ENCODE measurements around the gene CHD8. TPM values are rescaled to one million over a fixed set of nuclear protein-coding genes. Genes with fewer than 3 reads are reported as not detected.
"Not testable (repeated sequence)": the region's sequence is repeated elsewhere in the genome, so short reads cannot be mapped to it uniquely, and the experiment has no call there.

Gene CHD8
- polyA plus RNA-seq, 1 donor, result 40.0 TPM

DNA sequence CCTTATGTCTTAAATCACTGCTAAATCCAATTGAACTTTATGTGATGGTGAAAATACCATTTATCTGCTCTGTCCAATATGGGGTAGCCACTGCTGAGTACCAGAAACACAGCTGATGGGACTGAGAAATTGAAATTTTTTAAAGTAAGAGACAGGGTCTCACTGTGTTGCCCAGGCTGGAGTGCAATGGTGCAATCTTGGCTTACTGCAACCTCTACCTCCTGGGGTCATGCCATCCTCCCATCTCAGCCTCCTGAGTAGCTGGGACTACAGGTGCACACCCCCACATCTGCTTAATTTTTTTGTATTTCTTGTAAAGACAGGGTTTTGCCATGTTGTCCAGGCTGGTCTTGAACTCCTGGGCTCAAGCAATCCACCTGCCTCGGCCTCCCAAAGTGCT is 83.1 kb downstream of the CHD8 start:
- not testable (repeated sequence) for H3K27me3 ChIP-seq (ENCODE audit: control insufficient read depth, insufficient read depth, low read length); H3K27ac ChIP-seq (ENCODE audit: low read length); DNase-seq; H3K4me1 ChIP-seq (ENCODE audit: control insufficient read depth, insufficient read depth, low read length); H3K9me3 ChIP-seq (ENCODE audit: control insufficient read depth, low read depth, low read length); H3K4me3 ChIP-seq (ENCODE audit: low read length)
- peaks cover 42% of the 10 kb centered on the region for H3K36me3 ChIP-seq (ENCODE audit: control insufficient read depth, insufficient read depth, low read length)
- no CpG with 5 or more reads among the region's 1 CpG for WGBS (ENCODE audit: insufficient coverage, low lambda C conversion rate)

DNA sequence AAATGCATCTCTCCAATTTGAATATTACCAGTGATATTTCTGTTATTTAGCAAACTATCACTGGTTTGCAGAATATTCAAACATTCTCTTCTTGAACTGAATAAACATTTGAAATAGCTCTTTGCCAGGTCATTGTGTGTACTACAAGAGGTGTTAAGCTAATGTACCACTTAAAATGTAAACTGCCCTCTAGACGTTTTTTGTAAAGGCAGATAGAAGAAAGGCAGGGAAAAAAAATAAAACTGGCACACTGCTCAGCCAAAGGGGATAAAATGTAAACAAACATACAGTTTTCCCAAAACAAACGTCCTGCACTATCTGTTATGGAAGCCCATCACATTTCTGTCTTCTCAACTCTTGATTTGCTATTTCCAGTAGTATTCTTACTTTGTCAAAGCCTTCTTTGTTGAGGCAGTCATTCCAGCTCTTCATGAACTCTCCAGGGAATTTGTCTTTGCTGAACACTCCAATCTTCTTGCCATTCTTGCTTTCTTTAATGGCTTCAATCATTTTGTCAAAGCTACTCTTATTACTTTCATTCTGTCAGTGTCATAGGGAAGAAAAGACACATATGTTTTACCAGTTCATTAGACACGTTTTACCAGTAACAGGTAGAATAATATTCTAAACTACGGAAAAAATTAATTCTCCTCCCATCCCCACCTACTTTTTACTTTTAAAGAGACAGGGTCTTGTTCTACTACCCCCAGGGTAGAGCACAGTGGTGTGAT is 85.8 kb downstream of the CHD8 start:
- no peak overlapping the region for H3K4me3 ChIP-seq (ENCODE audit: low read length)
- no peak for DNase-seq
- no peaks in the 10 kb centered on the region for H3K27me3 ChIP-seq (ENCODE audit: control insufficient read depth, insufficient read depth, low read length)
- no peak overlapping the region for H3K27ac ChIP-seq (ENCODE audit: low read length)
- WGBS (ENCODE audit: insufficient coverage, low lambda C conversion rate), result 67% methylated on average over 1 of the region's 4 CpGs
- no peaks in the 10 kb centered on the region for H3K4me1 ChIP-seq (ENCODE audit: control insufficient read depth, insufficient read depth, low read length)
- peaks cover 61% of the 10 kb centered on the region for H3K36me3 ChIP-seq (ENCODE audit: control insufficient read depth, insufficient read depth, low read length)
- no peaks in the 10 kb centered on the region for H3K9me3 ChIP-seq (ENCODE audit: control insufficient read depth, low read depth, low read length)

DNA sequence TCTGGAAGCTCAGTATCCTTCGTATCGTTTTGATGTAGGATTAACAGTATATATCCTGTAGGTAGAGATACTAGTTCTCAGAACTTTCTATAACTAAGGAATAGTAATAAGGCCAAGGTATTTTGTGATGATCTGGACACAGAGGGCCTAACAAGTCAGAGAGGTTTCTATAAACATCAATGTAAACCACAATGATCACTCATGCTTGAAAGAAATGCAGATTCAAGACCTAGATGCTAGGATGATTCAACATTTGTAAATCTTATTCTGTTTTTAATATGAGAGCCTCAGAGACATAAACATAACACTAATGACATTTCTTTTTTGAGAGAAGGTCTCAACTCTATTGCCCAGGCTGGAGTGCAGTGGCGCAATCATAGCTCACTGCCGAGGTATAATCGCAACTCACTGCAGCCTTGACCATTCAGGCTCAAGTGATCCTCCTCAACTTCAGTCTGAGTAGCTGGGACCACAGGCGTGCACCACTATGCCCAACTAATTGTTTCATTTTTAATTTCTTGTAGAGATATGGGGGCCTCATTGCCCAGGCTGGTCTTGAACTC is 88.3 kb downstream of the CHD8 start:
- no peak for DNase-seq
- H3K4me3 ChIP-seq (ENCODE audit: low read length), result no peak overlapping the region
- H3K36me3 ChIP-seq (ENCODE audit: control insufficient read depth, insufficient read depth, low read length), result peaks cover 82% of the 10 kb centered on the region
- no peak overlapping the region for H3K27ac ChIP-seq (ENCODE audit: low read length)
- H3K9me3 ChIP-seq (ENCODE audit: control insufficient read depth, low read depth, low read length), result no peaks in the 10 kb centered on the region
- no CpG with 5 or more reads among the region's 6 CpGs for WGBS (ENCODE audit: insufficient coverage, low lambda C conversion rate)
- no peaks in the 10 kb centered on the region for H3K27me3 ChIP-seq (ENCODE audit: control insufficient read depth, insufficient read depth, low read length)
- no peaks in the 10 kb centered on the region for H3K4me1 ChIP-seq (ENCODE audit: control insufficient read depth, insufficient read depth, low read length)

DNA sequence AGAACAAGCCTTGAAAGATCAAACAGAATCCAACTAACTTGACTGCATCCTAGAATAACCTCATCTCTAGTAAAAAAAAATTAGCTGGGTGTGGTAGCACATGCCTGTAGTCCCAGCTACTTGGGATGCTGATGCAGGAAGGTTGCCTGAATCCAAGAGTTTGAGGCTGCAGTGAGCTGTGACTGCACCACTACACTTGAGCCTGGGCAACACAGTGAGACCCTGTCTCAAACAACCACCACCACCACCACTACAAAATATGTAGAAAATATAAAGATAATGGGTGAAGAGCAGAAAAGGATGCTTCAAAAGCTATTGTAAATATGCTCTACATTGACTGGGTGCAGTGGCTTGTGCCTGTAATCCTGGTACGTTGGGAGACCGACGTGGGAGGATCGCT is 99.4 kb downstream of the CHD8 start:
- Histone ChIP-seq H3K4me1 (ENCODE audit: control insufficient read depth, insufficient read depth, low read length) (no peaks in the 10 kb centered on the region), H3K27ac (ENCODE audit: low read length) (no peak overlapping the region), H3K9me3 (ENCODE audit: control insufficient read depth, low read depth, low read length) (no peaks in the 10 kb centered on the region), H3K4me3 (ENCODE audit: low read length) (no peak overlapping the region), H3K36me3 (ENCODE audit: control insufficient read depth, insufficient read depth, low read length) (peaks cover 83% of the 10 kb centered on the region), H3K27me3 (ENCODE audit: control insufficient read depth, insufficient read depth, low read length) (no peaks in the 10 kb centered on the region)
- no peak for DNase-seq
- WGBS (ENCODE audit: insufficient coverage, low lambda C conversion rate), result 100% methylated on average over 1 of the region's 4 CpGs

DNA sequence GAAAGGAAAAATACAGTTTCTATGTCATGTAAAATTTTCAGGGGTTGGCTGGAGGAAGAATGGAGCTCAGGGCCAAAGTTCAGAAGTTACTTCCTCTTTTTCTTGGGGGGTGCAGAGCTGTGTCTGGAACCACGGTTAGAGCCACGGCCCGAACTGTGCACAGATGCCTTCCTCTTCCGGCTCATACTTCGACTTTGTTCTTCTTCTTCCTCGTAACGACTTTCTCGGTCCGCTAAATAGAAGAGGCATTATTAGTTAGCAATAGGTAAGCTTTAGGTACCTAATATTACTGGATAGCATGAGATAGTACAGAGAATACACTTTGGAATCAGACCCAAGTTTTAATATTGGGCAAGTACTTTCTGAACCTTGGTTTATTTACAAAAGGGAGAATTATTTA is 103.3 kb downstream of the CHD8 start:
- Histone ChIP-seq H3K27me3 (ENCODE audit: control insufficient read depth, insufficient read depth, low read length) (no peaks in the 10 kb centered on the region), H3K4me3 (ENCODE audit: low read length) (no peak overlapping the region), H3K36me3 (ENCODE audit: control insufficient read depth, insufficient read depth, low read length) (peaks cover 57% of the 10 kb centered on the region), H3K27ac (ENCODE audit: low read length) (no peak overlapping the region), H3K9me3 (ENCODE audit: control insufficient read depth, low read depth, low read length) (no peaks in the 10 kb centered on the region), H3K4me1 (ENCODE audit: control insufficient read depth, insufficient read depth, low read length) (no peaks in the 10 kb centered on the region)
- no peak for DNase-seq
- WGBS (ENCODE audit: insufficient coverage, low lambda C conversion rate), result 100% methylated on average over 4 of the region's 9 CpGs

DNA sequence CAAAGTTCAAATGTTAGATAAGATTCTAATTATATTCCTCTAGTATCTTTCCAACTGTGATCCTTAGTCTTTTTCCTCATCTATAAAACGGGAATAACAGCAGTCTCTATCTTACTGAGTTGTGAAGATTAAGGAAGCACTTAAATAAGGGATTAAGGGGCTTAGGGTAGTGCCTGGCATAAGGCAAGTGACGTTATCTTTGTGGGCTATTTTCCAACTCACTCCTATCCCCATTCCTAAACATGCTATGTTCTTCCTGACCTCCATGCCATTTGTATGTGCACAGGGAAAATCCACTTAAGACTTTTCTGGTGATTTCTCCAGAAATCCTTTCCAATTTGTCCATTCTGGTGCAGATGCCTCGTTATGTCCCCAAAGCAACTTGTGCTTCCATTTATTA is 105.4 kb downstream of the CHD8 start:
- H3K27me3 ChIP-seq (ENCODE audit: control insufficient read depth, insufficient read depth, low read length), result no peaks in the 10 kb centered on the region
- H3K27ac ChIP-seq (ENCODE audit: low read length), result no peak overlapping the region
- DNase-seq, result no peak
- no peaks in the 10 kb centered on the region for H3K4me1 ChIP-seq (ENCODE audit: control insufficient read depth, insufficient read depth, low read length)
- no peak overlapping the region for H3K4me3 ChIP-seq (ENCODE audit: low read length)
- WGBS (ENCODE audit: insufficient coverage, low lambda C conversion rate), result no CpG with 5 or more reads among the region's 3 CpGs
- no peaks in the 10 kb centered on the region for H3K9me3 ChIP-seq (ENCODE audit: control insufficient read depth, low read depth, low read length)
- peaks cover 38% of the 10 kb centered on the region for H3K36me3 ChIP-seq (ENCODE audit: control insufficient read depth, insufficient read depth, low read length)

DNA sequence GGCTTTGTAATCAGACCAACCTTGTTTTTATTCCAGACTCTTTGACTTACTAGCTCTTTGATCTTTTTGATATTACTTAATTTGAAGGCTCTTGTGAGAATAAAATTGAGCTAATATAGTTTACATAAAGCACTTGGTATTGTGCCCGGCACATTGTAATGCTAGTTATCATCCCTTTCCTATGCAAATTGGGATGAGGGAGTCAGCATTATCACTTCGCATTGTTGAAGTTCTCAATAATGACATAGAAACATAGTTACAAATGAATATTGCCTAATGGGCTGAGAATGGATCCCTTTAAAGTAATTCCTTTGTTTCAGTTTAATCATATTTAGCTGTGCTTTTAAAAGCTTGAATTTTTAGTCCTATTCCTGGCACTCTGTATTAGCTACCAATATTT is 108.7 kb downstream of the CHD8 start:
- Histone ChIP-seq H3K27ac (ENCODE audit: low read length) (no peak overlapping the region), H3K9me3 (ENCODE audit: control insufficient read depth, low read depth, low read length) (no peaks in the 10 kb centered on the region), H3K4me3 (ENCODE audit: low read length) (no peak overlapping the region), H3K4me1 (ENCODE audit: control insufficient read depth, insufficient read depth, low read length) (no peaks in the 10 kb centered on the region), H3K27me3 (ENCODE audit: control insufficient read depth, insufficient read depth, low read length) (no peaks in the 10 kb centered on the region), H3K36me3 (ENCODE audit: control insufficient read depth, insufficient read depth, low read length) (peaks cover 14% of the 10 kb centered on the region)
- DNase-seq, result no peak
- WGBS (ENCODE audit: insufficient coverage, low lambda C conversion rate), result 60% methylated on average over 1 of the region's 2 CpGs

DNA sequence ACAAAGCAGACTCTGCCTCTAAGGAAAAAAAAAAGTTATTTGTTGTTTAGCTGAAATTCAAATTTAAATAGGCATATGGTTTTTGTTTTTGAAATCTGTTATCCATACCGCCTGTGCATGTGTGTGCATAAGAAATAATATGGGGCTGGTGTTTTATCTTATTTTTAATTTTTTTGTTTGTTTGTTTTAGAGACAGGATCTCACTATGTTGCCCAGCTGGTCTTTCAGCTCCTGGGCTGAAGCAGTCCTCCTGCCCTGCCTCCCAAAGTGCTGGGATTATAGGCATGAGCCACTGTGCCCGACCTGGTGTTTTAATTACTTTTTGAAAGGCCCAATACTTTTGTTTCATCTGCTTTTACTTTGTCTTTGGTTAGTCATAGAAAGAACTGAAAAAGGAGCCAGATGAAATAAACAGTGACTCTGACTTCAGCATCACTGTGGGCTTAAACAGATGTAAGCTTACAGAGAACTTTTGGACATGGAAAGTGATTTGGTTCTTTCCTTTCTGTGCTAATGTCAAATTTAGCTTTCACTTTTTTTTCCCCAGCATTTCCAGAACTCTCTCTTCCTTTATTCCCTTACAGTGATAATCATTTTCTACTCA is 109.3 kb downstream of the CHD8 start:
- H3K36me3 ChIP-seq (ENCODE audit: control insufficient read depth, insufficient read depth, low read length), result peaks cover 8% of the 10 kb centered on the region
- no peak for DNase-seq
- H3K4me3 ChIP-seq (ENCODE audit: low read length), result no peak overlapping the region
- H3K9me3 ChIP-seq (ENCODE audit: control insufficient read depth, low read depth, low read length), result no peaks in the 10 kb centered on the region
- no peaks in the 10 kb centered on the region for H3K4me1 ChIP-seq (ENCODE audit: control insufficient read depth, insufficient read depth, low read length)
- no peaks in the 10 kb centered on the region for H3K27me3 ChIP-seq (ENCODE audit: control insufficient read depth, insufficient read depth, low read length)
- no peak overlapping the region for H3K27ac ChIP-seq (ENCODE audit: low read length)
- WGBS (ENCODE audit: insufficient coverage, low lambda C conversion rate), result no CpG with 5 or more reads among the region's 2 CpGs

DNA sequence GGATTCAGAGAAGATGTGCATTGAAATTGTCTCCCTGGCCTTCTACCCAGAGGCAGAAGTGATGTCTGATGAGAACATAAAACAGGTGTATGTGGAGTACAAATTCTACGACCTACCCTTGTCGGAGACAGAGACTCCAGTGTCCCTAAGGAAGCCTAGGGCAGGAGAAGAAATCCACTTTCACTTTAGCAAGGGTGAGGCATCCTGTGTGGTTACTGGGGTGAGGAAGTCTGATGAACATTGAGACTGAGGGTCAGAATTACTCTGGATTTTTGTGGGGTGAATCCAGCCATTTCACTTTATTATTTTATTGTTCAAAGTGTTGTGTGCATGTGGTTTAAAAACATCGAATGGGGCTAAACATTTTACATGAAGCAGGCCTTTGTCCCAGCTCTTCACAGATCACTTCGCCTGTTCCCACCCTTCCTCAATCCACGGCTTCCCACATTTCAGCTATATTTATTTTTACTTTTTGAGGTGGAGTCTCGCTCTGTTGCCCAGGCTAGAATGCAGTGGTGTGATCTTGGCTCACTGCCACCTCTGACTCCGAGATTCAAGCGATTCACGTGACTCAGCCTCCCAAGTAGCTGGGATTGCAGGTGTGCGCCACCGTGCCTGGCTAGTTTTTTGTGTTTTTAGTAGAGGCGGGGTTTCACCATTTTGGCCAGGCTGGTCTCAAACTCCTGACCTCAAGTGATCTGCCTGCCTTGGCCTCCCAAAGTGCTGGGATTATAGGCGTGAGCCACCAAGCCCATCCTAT is 112.7 kb downstream of the CHD8 start:
- WGBS (ENCODE audit: insufficient coverage, low lambda C conversion rate), result 60% methylated on average over 3 of the region's 13 CpGs
- H3K4me3 ChIP-seq (ENCODE audit: low read length), result no peak overlapping the region
- peak in 1 of 2 donors; percentile 14 for DNase-seq

More for the DNA sequence above, 112.7 kb downstream of the CHD8 start:
- Histone ChIP-seq H3K27ac (ENCODE audit: low read length) (no peak overlapping the region), H3K36me3 (ENCODE audit: control insufficient read depth, insufficient read depth, low read length) (no peaks in the 10 kb centered on the region), H3K4me1 (ENCODE audit: control insufficient read depth, insufficient read depth, low read length) (no peaks in the 10 kb centered on the region), H3K9me3 (ENCODE audit: control insufficient read depth, low read depth, low read length) (no peaks in the 10 kb centered on the region), H3K27me3 (ENCODE audit: control insufficient read depth, insufficient read depth, low read length) (no peaks in the 10 kb centered on the region)

Measured in large intestine (tissue), 3 donors.